GM19035 (cell line): ENCODE measurements around the gene SLA2.
"Not testable (repeated sequence)": the region's sequence is repeated elsewhere in the genome, so short reads cannot be mapped to it uniquely, and the experiment has no call there.

Source experiments
- ATAC-seq: cut with Tn5 transposase; IDR thresholded peaks from one replicate; pipeline ENCODE4 v1.9.1; 2021; ENCODE audit not compliant: unreplicated experiment

Gene SLA2

GRCh38 chr20:36646678-36647077 is 682 bp upstream of the SLA2 start:
- ATAC-seq, result no peak

- ATAC-seq, result no peak
Measured at GRCh38 chr20:36645353-36645752, 643 bp downstream of the SLA2 start.

- ATAC-seq, result no peak
Measured at GRCh38 chr20:36644706-36645095, 1.3 kb downstream of the SLA2 start.

GRCh38 chr20:36644032-36644705 is 1.8 kb downstream of the SLA2 start:
- ATAC-seq, result no peak

- ATAC-seq, result no peak
Measured at GRCh38 chr20:36642136-36642535, 3.9 kb downstream of the SLA2 start.

- ATAC-seq, result no peak
Measured at GRCh38 chr20:36641506-36641843, 4.5 kb downstream of the SLA2 start.

GRCh38 chr20:36638876-36639400 is 7.1 kb downstream of the SLA2 start:
- not testable (repeated sequence) for ATAC-seq

GRCh38 chr20:36634342-36634741 is 11.7 kb downstream of the SLA2 start:
- ATAC-seq, result no peak

- no peak for ATAC-seq
Measured at GRCh38 chr20:36633285-36633772, 12.7 kb downstream of the SLA2 start.

GRCh38 chr20:36632487-36633284 is 13.3 kb downstream of the SLA2 start:
- ATAC-seq, result no peak

GRCh38 chr20:36632147-36632486 is 13.9 kb downstream of the SLA2 start:
- ATAC-seq, result no peak

- ATAC-seq, result no peak
Measured at GRCh38 chr20:36631646-36632045, 14.3 kb downstream of the SLA2 start.

- ATAC-seq, result peak; percentile 64
Measured at GRCh38 chr20:36629719-36630681, 16.0 kb downstream of the SLA2 start.

- ATAC-seq, result no peak
Measured at GRCh38 chr20:36628076-36628475, 17.9 kb downstream of the SLA2 start.

- ATAC-seq, result no peak
Measured at GRCh38 chr20:36624944-36625324, 21.1 kb downstream of the SLA2 start.

GRCh38 chr20:36624068-36624943 is 21.7 kb downstream of the SLA2 start:
- ATAC-seq, result no peak

- no peak for ATAC-seq
Measured at GRCh38 chr20:36623444-36623843, 22.6 kb downstream of the SLA2 start.

- no peak for ATAC-seq
Measured at GRCh38 chr20:36620917-36621316, 25.1 kb downstream of the SLA2 start.

GRCh38 chr20:36614781-36615557 is 31.0 kb downstream of the SLA2 start:
- no peak for ATAC-seq
